ENCODE data around the gene TNIK.

The TNIK gene

GRCh38 chr3:171028025-171028778 is 432.0 kb downstream of the TNIK start:
- in situ Hi-C loops (cut with MboI; ENCODE audit: low sequenced_read_pairs), result no loop called here

GRCh38 chr3:171026597-171027293 is 433.5 kb downstream of the TNIK start, which contains the start of gene SLC2A2:
SLC2A2 (minus strand) TSS chr3:171026720; CDS start chr3:171026670, 50 bp downstream.
- in situ Hi-C loops (cut with MboI; ENCODE audit: low sequenced_read_pairs), result no loop called here

GRCh38 chr3:171023566-171023965 is 436.6 kb downstream of the TNIK start:
- in situ Hi-C loops (cut with MboI; ENCODE audit: low sequenced_read_pairs), result no loop called here

- in situ Hi-C loops (cut with MboI; ENCODE audit: low sequenced_read_pairs), result no loop called here
Measured at GRCh38 chr3:171021377-171021776, 438.8 kb downstream of the TNIK start.

GRCh38 chr3:171018156-171018935 is 441.9 kb downstream of the TNIK start:
- in situ Hi-C loops (cut with MboI; ENCODE audit: low sequenced_read_pairs), result no loop called here

- in situ Hi-C loops (cut with MboI; ENCODE audit: low sequenced_read_pairs), result no loop called here
Measured at GRCh38 chr3:171013822-171014748, 446.1 kb downstream of the TNIK start.

GRCh38 chr3:171011873-171012336 is 448.3 kb downstream of the TNIK start:
- in situ Hi-C loops (cut with MboI; ENCODE audit: low sequenced_read_pairs), result no loop called here

Data from HL-60/S4 (cell line).